ENCODE results near the gene VIPR2.

VIPR2 gene

GRCh38 chr7:158993591-158993990 is 151.1 kb downstream of the VIPR2 start:
- TF ChIP-seq, protein P1, sequence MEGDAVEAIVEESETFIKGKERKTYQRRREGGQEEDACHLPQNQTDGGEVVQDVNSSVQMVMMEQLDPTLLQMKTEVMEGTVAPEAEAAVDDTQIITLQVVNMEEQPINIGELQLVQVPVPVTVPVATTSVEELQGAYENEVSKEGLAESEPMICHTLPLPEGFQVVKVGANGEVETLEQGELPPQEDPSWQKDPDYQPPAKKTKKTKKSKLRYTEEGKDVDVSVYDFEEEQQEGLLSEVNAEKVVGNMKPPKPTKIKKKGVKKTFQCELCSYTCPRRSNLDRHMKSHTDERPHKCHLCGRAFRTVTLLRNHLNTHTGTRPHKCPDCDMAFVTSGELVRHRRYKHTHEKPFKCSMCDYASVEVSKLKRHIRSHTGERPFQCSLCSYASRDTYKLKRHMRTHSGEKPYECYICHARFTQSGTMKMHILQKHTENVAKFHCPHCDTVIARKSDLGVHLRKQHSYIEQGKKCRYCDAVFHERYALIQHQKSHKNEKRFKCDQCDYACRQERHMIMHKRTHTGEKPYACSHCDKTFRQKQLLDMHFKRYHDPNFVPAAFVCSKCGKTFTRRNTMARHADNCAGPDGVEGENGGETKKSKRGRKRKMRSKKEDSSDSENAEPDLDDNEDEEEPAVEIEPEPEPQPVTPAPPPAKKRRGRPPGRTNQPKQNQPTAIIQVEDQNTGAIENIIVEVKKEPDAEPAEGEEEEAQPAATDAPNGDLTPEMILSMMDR (IDR thresholded peaks at IDR 0.05; ENCODE audit: low read depth, low read length) = no peak
- DNase-seq (ENCODE audit: low read depth in 2 of 2) = no peak
- no peak overlapping the region for H3K4me3 ChIP-seq (replicated peaks in 1 of 2; ENCODE audit: low read depth in 2 of 2, low read length in 2 of 2)

DNA sequence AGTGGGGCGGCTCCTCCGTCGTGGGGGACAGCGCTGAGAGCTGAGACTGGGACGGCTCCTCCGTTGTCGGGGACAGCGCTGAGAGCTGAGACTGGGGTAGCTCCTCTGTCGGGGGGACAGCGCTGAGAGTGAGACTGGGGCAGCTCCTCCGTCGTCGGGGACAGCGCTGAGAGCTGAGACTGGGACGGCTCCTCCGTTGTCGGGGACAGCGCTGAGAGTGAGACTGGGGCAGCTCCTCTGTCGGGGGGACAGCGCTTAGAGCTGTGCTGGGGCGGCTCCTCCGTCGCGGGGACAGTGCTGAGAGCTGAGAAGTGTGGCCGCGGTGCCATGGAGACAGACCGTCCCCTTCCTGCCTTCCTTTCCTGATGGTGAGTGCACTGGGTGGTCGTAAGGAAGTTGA is 151.9 kb downstream of the VIPR2 start:
- TF ChIP-seq, protein P1 (IDR thresholded peaks at IDR 0.05; ENCODE audit: low read depth, low read length) = no peak
- no peak overlapping the region for H3K4me3 ChIP-seq (replicated peaks in 1 of 2; ENCODE audit: low read depth in 2 of 2, low read length in 2 of 2)
- DNase-seq (ENCODE audit: low read depth in 2 of 2) = no peak

- no peak for DNase-seq (ENCODE audit: low read depth in 2 of 2)
- TF ChIP-seq, protein P1 (IDR thresholded peaks at IDR 0.05; ENCODE audit: low read depth, low read length) = no peak
These were observed 152.6 kb downstream of the VIPR2 start for GRCh38 chr7:158991824-158992621.

DNA sequence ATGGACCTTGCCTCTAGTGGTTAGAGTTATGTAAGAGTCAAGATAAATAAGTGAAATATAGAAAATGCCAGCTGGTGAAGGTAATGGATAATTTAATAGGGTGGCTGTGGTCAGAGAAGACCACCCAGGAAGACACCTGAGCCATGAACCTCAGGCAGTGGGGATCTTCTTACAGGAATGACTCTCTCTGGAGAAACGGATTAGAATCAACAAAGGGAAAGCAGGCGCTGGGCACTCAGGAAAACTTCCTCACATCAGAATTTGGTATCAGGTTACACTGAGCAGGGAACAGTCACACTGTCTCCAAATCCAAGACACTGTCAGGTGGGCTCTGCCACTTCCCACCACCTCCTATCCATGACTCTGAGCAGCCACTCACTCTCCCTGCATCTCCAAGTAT is 155.7 kb downstream of the VIPR2 start:
- H3K4me3 ChIP-seq (replicated peaks in 1 of 2; ENCODE audit: low read depth in 2 of 2, low read length in 2 of 2) = no peak overlapping the region
- TF ChIP-seq, protein P1 (IDR thresholded peaks at IDR 0.05; ENCODE audit: low read depth, low read length) = no peak
- DNase-seq (ENCODE audit: low read depth in 2 of 2) = no peak

More at GRCh38 chr7:158991824-158992621, 152.6 kb downstream of the VIPR2 start:
- H3K4me3 ChIP-seq (replicated peaks in 1 of 2; ENCODE audit: low read depth in 2 of 2, low read length in 2 of 2) = no peak overlapping the region

DNA sequence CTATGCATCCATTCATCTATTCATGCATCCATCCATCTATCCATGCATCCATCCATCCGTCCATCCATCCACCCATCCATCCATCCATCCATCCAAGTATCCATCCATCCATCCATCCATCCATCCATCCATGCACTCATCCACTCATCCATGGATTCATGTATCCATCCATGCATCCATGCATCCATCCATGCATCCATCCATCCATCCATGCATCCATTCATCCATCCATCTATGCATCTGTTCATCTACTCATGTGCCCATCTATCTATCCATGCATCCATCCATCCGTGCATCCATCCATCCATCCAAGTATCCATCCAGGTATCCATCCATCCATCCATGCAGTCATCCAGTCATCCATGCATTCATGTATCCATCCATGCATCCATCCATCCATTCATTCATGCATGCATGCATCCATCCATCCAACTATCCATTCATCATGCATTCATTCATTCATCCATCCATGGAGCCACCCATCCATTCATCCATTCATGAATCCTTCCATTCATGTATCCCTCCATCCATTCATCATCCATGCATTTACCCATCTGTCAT is 156.3 kb downstream of the VIPR2 start:
- DNase-seq (ENCODE audit: low read depth in 2 of 2) = no peak
- TF ChIP-seq, protein P1 (IDR thresholded peaks at IDR 0.05; ENCODE audit: low read depth, low read length) = no peak
- no peak overlapping the region for H3K4me3 ChIP-seq (replicated peaks in 1 of 2; ENCODE audit: low read depth in 2 of 2, low read length in 2 of 2)

DNA sequence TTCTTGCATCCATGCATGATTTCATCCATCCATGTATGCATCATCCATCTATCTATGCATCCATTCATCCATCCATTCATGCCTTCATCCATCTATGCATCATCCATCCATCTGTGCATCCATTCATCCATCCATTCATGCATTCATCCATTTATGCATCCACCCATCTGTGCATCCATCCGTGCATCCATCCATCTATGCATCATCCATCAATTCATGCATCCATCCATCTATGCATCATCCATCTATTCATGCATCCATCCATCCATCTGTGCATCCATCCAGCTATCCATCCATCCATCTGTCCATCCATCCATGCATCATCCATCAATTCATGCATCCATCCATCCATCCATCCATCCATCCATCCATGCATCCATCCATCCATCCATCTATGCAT is 157.0 kb downstream of the VIPR2 start:
- TF ChIP-seq, protein P1 (IDR thresholded peaks at IDR 0.05; ENCODE audit: low read depth, low read length) = no peak
- H3K4me3 ChIP-seq (replicated peaks in 1 of 2; ENCODE audit: low read depth in 2 of 2, low read length in 2 of 2) = no peak overlapping the region
- no peak for DNase-seq (ENCODE audit: low read depth in 2 of 2)
